GM12878 (cell line): Measurements from ENCODE around the gene NUMB. TPM values are rescaled to one million over a fixed set of nuclear protein-coding genes. Genes with fewer than 3 reads are reported as not detected.
A peak's percentile ranks its signal among the peaks of the same experiment; 100 is the strongest.

Source experiments
- ATAC-seq: fragments of 200-7000 bp; cut with Tn5 transposase; 3 replicates; pipeline ENCODE4 v1.9.1; 2020; ENCODE audit warnings: mild to moderate bottlenecking, moderate library complexity
- BruUV-seq: library from RNA; stranded (reverse); fragments of 400-500 nt; replicated peaks from 2 replicates; lab custom pipeline; 2021; lab: Mats Ljungman, UMichigan
- CTCF ChIA-PET: fragments of 300-600 bp; sonication (Branson Sonifier 250); formaldehyde crosslinking; extraction: SDS; loops from one replicate; lab custom pipeline; 2021; ENCODE audit warnings: inconsistent platforms; lab: Yijun Ruan, JAX
- POLR2A ChIA-PET: fragments of 350-600 bp; formaldehyde crosslinking; extraction: SDS; loops from one replicate; lab custom pipeline; 2021; ENCODE audit warnings: inconsistent platforms; lab: Charles Lee
- RAD21 ChIA-PET: fragments of 300-600 bp; sonication (Branson Sonifier 250); formaldehyde crosslinking; loops from one replicate; lab custom pipeline; 2023; ENCODE audit warnings: antibody characterized with exemption; ENCODE audit not compliant: unreplicated experiment; lab: Charles Lee
- SMC1A ChIA-PET: fragments of 300-600 bp; sonication (Branson Sonifier 250); formaldehyde crosslinking; loops from one replicate; lab custom pipeline; 2023; ENCODE audit not compliant: unreplicated experiment, uncharacterized antibody; lab: Charles Lee
- DNase-seq: peaks from one replicate; pipeline ENCODE4 v3.0.0-alpha.2; 2011; ENCODE audit warnings: low read depth, low spot score
- FAIRE-seq: peaks from 3 replicates; lab custom pipeline; 2011; peaks lifted over from hg19 to GRCh38; lab: Jason Lieb, UNC
- H2AFZ ChIP-seq: 2 replicates; pipeline ENCODE4 v1.6.0; 2011; ENCODE audit warnings: low read depth, low read length, control low read depth; ENCODE audit not compliant: control insufficient read depth
- H3K27ac ChIP-seq: 2 replicates; pipeline ENCODE4 v1.5.1; 2011; ENCODE audit warnings: control low read depth; ENCODE audit not compliant: control insufficient read depth, insufficient read depth
- H3K27me3 ChIP-seq, 2 experiments: replicated peaks in 1 of 2; 2 replicates each; pipeline versions ENCODE4 v1.6.0 to v1.6.1; 2011; ENCODE audit warnings: low read length in 1 of 2; ENCODE audit not compliant: control insufficient read depth in 2 of 2, insufficient read depth in 2 of 2
- H3K36me3 ChIP-seq, 2 experiments: 2 replicates each; pipeline ENCODE4 v1.5.1; 2011; ENCODE audit warnings: low read length in 1 of 2; ENCODE audit not compliant: control insufficient read depth in 2 of 2, insufficient read depth in 2 of 2
- H3K4me1 ChIP-seq: 2 replicates; pipeline ENCODE4 v1.6.1; 2011; ENCODE audit warnings: mild to moderate bottlenecking, low read length, moderate library complexity, mixed read lengths; ENCODE audit not compliant: control insufficient read depth, insufficient read depth
- H3K4me2 ChIP-seq: 2 replicates; pipeline ENCODE4 v1.6.0; 2011; ENCODE audit warnings: control low read depth; ENCODE audit not compliant: control insufficient read depth, insufficient read depth
- H3K4me3 ChIP-seq: fragments of 200-600 bp; sonication (generic); 2 replicates; pipeline ENCODE4 v1.5.1; 2016
- H3K79me2 ChIP-seq: 2 replicates; pipeline ENCODE4 v1.6.0; 2011; ENCODE audit warnings: low read length; ENCODE audit not compliant: control insufficient read depth, insufficient read depth
- H3K9ac ChIP-seq: 2 replicates; pipeline ENCODE4 v1.8.0; 2011; ENCODE audit warnings: low read length, control low read depth, mixed read lengths; ENCODE audit not compliant: control insufficient read depth, insufficient read depth
- H3K9me3 ChIP-seq: replicated peaks from 3 replicates; pipeline ENCODE4 v1.5.1; 2011; ENCODE audit warnings: mild to moderate bottlenecking, low read length; ENCODE audit not compliant: control insufficient read depth, insufficient read depth
- H4K20me1 ChIP-seq: 2 replicates; pipeline ENCODE4 v1.6.0; 2011; ENCODE audit not compliant: control insufficient read depth, insufficient read depth
- ATF7 ChIP-seq: fragments of 450-650 bp; IDR thresholded peaks from 2 replicates; pipeline ENCODE4 v1.6.1; 2016; ENCODE audit warnings: low read depth, mild to moderate bottlenecking
- MEF2B ChIP-seq: fragments of 450-650 bp; IDR thresholded peaks from 2 replicates; pipeline ENCODE4 v1.6.1; 2018; ENCODE audit warnings: mild to moderate bottlenecking, moderate library complexity; ENCODE audit not compliant: partially characterized antibody, poor library complexity, severe bottlenecking
- RELB ChIP-seq: fragments of 450-650 bp; IDR thresholded peaks from 2 replicates; pipeline ENCODE4 v1.6.1; 2017; ENCODE audit warnings: low read depth, mild to moderate bottlenecking, moderate library complexity
- WGBS: methylation state at CpG from one replicate; pipeline ENCODE4 v1.1.6; 2016; ENCODE audit warnings: low lambda C conversion rate; ENCODE audit not compliant: insufficient replicate concordance, insufficient coverage; ENCODE audit errors: missing lambda C conversion rate; 5-methylcytosine and 5-hydroxymethylcytosine counted together
- in situ Hi-C: fragments of 300-500 bp; cut with MboI; formaldehyde crosslinking; loops from 9 replicates; pipeline ENCODE4 v1.14.3; 2018; ENCODE audit warnings: mixed read lengths
- intact Hi-C: fragments of 100-400 bp; cut with micrococcal nuclease; formaldehyde crosslinking; loops from one replicate; pipeline ENCODE4 v1.14.2; 2022; ENCODE audit not compliant: unreplicated experiment
- polyA plus RNA-seq, 11 experiments: library from polyadenylated mRNA; depleted of rRNA in 4 of 11; unstranded in 6 of 11; stranded (reverse) in 5 of 11; fragments of >200 nt; fragmentation: Nextera tagmentation in 4 of 11; fragmentation: Illumina TruSeq in 1 of 11; extraction: Ambion mirVana in 4 of 11; extraction: Trizol in 1 of 11; gene quantifications; 1 replicate in 1 of 11; 2 replicates in 10 of 11; pipeline versions ENCODE4 v1.2.1 to v1.2.3, GENCODE V29; 2011 to 2016; ENCODE audit warnings: inconsistent platforms in 2 of 11, missing spikeins in 2 of 11, low read depth in 1 of 11
- total RNA-seq, 4 experiments: library from RNA; depleted of rRNA in 3 of 4; stranded (reverse); fragments of >200 nt in 3 of 4; fragmentation: Illumina TruSeq in 1 of 4; extraction: Trizol in 1 of 4; gene quantifications; 2 replicates each; pipeline versions ENCODE4 v1.2.1 to v1.2.3, GENCODE V29; 2013 to 2021
- TF ChIP-seq, protein P1 (sequence below), 3 experiments: IDR thresholded peaks in 2 of 3; conservative IDR thresholded peaks in 1 of 3; 2 replicates each; pipeline ENCODE4 v1.5.1; 2011; ENCODE audit warnings: low read depth in 3 of 3, low read length in 3 of 3, mild to moderate bottlenecking in 3 of 3, control low read depth in 2 of 3, moderate library complexity in 2 of 3, inconsistent platforms in 1 of 3, mixed read lengths in 1 of 3; ENCODE audit not compliant: control insufficient read depth in 2 of 3, insufficient read depth in 1 of 3; ENCODE audit errors: extremely low read depth in 1 of 3

The NUMB gene
- total and polyA plus RNA-seq, 10 of the 15 experiments (the other 5 are each of a cell fraction or from before 2014, with no cell fraction given), result 22.0 to 147 (median 48.9) TPM

GRCh38 chr14:73457041-73457923 lies 1.1 kb downstream of the NUMB start (continued):
- peak; percentile 59; the same call in 1 of the 2 replicates for TF ChIP-seq RELB

GRCh38 chr14:73455294-73455693 lies 3.1 kb downstream of the NUMB start:
- no peak for DNase-seq
- H3K27ac ChIP-seq, result peak overlapping the region; percentile 6
- intact Hi-C loops (loop anchor here (5.0 kb wide), 3 partner anchors 38 to 208 kb away; no protein-coding TSS in a partner anchor), in situ Hi-C loops (no loop called here)
- BruUV-seq, result no TSS peak
- peak overlapping the region; percentile 48; the same call in 1 of the 2 replicates for H3K4me3 ChIP-seq
- ChIA-PET CTCF (interaction anchor here (0.7 to 19.2 kb wide), 11 partner anchors 9 to 223 kb away, joined by 3 to 252 read pairs (median 4); no protein-coding TSS in a partner anchor), SMC1A (interaction anchor here (0.7 to 7.1 kb wide), 20 partner anchors 11 to 282 kb away, joined by 3 to 78 read pairs (median 6); partner anchors contain the start of gene RIOX1), RAD21 (interaction anchor here (0.6 to 26.5 kb wide), 22 partner anchors 9 to 397 kb away, joined by 3 to 591 read pairs (median 4); partner anchors contain the start of genes RBM25 and RIOX1), POLR2A (interaction anchor here (0.8 to 5.1 kb wide), 13 partner anchors 10 to 159 kb away, joined by 3 to 18 read pairs (median 4); partner anchors contain the start of gene ACOT2)
- no peak for ATAC-seq
- H3K27me3 ChIP-seq, result no peaks in the 10 kb centered on the region
- no peak overlapping the region for H2AFZ ChIP-seq
- H4K20me1 ChIP-seq, result no peaks in the 10 kb centered on the region; the same call in 1 of the 2 replicates
- WGBS, result 31% methylated on average over 2 of the region's 2 CpGs
- TF ChIP-seq, protein P1, sequence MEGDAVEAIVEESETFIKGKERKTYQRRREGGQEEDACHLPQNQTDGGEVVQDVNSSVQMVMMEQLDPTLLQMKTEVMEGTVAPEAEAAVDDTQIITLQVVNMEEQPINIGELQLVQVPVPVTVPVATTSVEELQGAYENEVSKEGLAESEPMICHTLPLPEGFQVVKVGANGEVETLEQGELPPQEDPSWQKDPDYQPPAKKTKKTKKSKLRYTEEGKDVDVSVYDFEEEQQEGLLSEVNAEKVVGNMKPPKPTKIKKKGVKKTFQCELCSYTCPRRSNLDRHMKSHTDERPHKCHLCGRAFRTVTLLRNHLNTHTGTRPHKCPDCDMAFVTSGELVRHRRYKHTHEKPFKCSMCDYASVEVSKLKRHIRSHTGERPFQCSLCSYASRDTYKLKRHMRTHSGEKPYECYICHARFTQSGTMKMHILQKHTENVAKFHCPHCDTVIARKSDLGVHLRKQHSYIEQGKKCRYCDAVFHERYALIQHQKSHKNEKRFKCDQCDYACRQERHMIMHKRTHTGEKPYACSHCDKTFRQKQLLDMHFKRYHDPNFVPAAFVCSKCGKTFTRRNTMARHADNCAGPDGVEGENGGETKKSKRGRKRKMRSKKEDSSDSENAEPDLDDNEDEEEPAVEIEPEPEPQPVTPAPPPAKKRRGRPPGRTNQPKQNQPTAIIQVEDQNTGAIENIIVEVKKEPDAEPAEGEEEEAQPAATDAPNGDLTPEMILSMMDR (IDR thresholded peaks at IDR 0.05 in 2 of 3, conservative IDR thresholded peaks at IDR 0.05 in 1 of 3; ENCODE audit: control insufficient read depth in 2 of 3, extremely low read depth in 1 of 3, insufficient read depth in 1 of 3, low read depth in 3 of 3, low read length in 3 of 3), result no peak
- TF ChIP-seq MEF2B, result peak; percentile 82
- TF ChIP-seq ATF7, result peak; percentile 43
- no peaks in the 10 kb centered on the region for H3K36me3 ChIP-seq
- peaks cover 14% of the 10 kb centered on the region for H3K4me1 ChIP-seq
- peaks cover 63% of the 10 kb centered on the region for H3K79me2 ChIP-seq
- FAIRE-seq, result no peak
- no peaks in the 10 kb centered on the region for H3K9me3 ChIP-seq
- H3K9ac ChIP-seq, result no peak overlapping the region
- peak overlapping the region; percentile 66 for H3K4me2 ChIP-seq
